Stimulated activated CD8-positive, alpha-beta memory T cell treated with anti-CD3 and anti-CD28 coated beads, Interleukin-15, amount 100 ng/mL, for 48 hours (primary cell): ENCODE measurements around the gene TTC31.
"Not testable (repeated sequence)": the region's sequence is repeated elsewhere in the genome, so short reads cannot be mapped to it uniquely, and the experiment has no call there.

Experiments
- DNase-seq, 2 donors: peaks; one replicate each; pipeline ENCODE4 v3.0.0-alpha.2; 2020; ENCODE audit warnings: low read depth in 2 of 2

TTC31 gene

GRCh38 chr2:74457129-74457548 is 25.7 kb upstream of the TTC31 start:
- DNase-seq, result no peak

GRCh38 chr2:74457549-74458131 is 25.2 kb upstream of the TTC31 start:
- DNase-seq, result peak; percentile 79 to 80

GRCh38 chr2:74458132-74458937 is 24.5 kb upstream of the TTC31 start, which contains the start of gene WBP1:
WBP1 (plus strand) TSS chr2:74458438; CDS start chr2:74458603, 165 bp downstream.
- DNase-seq, result peak; percentile 99

GRCh38 chr2:74458938-74459363 is 23.9 kb upstream of the TTC31 start:
- DNase-seq, result no peak

- DNase-seq, result not testable (repeated sequence)
Measured at GRCh38 chr2:74459503-74460118, 23.3 kb upstream of the TTC31 start.

- not testable (repeated sequence) for DNase-seq
Measured at GRCh38 chr2:74460187-74460586, 22.7 kb upstream of the TTC31 start.

- no peak for DNase-seq
Measured at GRCh38 chr2:74461187-74462053, 21.5 kb upstream of the TTC31 start.

GRCh38 chr2:74462054-74462785 is 20.7 kb upstream of the TTC31 start:
- DNase-seq, result no peak

- DNase-seq, result no peak
Measured at GRCh38 chr2:74462786-74463105, 20.1 kb upstream of the TTC31 start.

GRCh38 chr2:74464406-74464805 is 18.5 kb upstream of the TTC31 start:
- DNase-seq, result no peak

- not testable (repeated sequence) for DNase-seq
Measured at GRCh38 chr2:74470742-74471141, 12.1 kb upstream of the TTC31 start.

GRCh38 chr2:74471332-74472065 is 11.4 kb upstream of the TTC31 start:
- DNase-seq, result no peak

- peak; percentile 88 to 90 for DNase-seq
Measured at GRCh38 chr2:74472086-74472944, 10.6 kb upstream of the TTC31 start, which contains the start of gene MRPL53. MRPL53 (minus strand) TSS chr2:74472680; CDS start chr2:74472660, 20 bp downstream.

- no peak for DNase-seq
Measured at GRCh38 chr2:74472945-74473258, 10.0 kb upstream of the TTC31 start.

- no peak for DNase-seq
Measured at GRCh38 chr2:74474481-74474880, 8.4 kb upstream of the TTC31 start.

GRCh38 chr2:74474899-74475298 is 8.0 kb upstream of the TTC31 start:
- no peak for DNase-seq

GRCh38 chr2:74481431-74481830 is 1.4 kb upstream of the TTC31 start:
- DNase-seq, result no peak

- peak; percentile 41 to 49 for DNase-seq
Measured at GRCh38 chr2:74481961-74482800, 700 bp upstream of the TTC31 start.
